HepG2 (cell line): ENCODE measurements around the gene ZG16. TPM values are rescaled to one million over a fixed set of nuclear protein-coding genes. Genes with fewer than 3 reads are reported as not detected.
A peak's percentile ranks its signal among the peaks of the same experiment; 100 is the strongest.

Experiments used
- ATAC-seq: fragments of 200-7000 bp; cut with Tn5 transposase; 3 replicates; pipeline ENCODE4 v1.9.1; 2020; ENCODE audit warnings: mild to moderate bottlenecking, moderate library complexity
- BruUV-seq: library from RNA; stranded (reverse); fragments of 400-500 nt; replicated peaks from 2 replicates; lab custom pipeline; 2021; lab: Mats Ljungman, UMichigan
- CTCF ChIA-PET: fragments of 300-600 bp; formaldehyde crosslinking; extraction: SDS; loops from one replicate; lab custom pipeline; 2021; ENCODE audit warnings: low total read pairs, inconsistent platforms, low intra/inter-chr PET ratio; lab: Yijun Ruan, JAX
- POLR2A ChIA-PET: fragments of 350-600 bp; sonication (Branson Sonifier 250); formaldehyde crosslinking; loops from one replicate; lab custom pipeline; 2020; ENCODE audit warnings: antibody characterized with exemption, inconsistent platforms; lab: Yijun Ruan, JAX
- DNase-seq: peaks from one replicate; pipeline ENCODE4 v3.0.0-alpha.2; 2015; ENCODE audit warnings: low spot score
- FAIRE-seq: peaks from 3 replicates; lab custom pipeline; 2011; peaks lifted over from hg19 to GRCh38; lab: Jason Lieb, UNC
- H2AFZ ChIP-seq: one replicate; pipeline ENCODE4 v1.6.1; 2011; ENCODE audit warnings: low read length, inconsistent platforms
- H3K27ac ChIP-seq: fragments of 300-600 bp; 3 replicates; pipeline ENCODE4 v1.8.0; 2011; ENCODE audit warnings: mixed run types, mild to moderate bottlenecking, mixed read lengths, low read length, inconsistent platforms; ENCODE audit not compliant: insufficient read depth; ENCODE audit errors: extremely low read length
- H3K27me3 ChIP-seq, 2 experiments: fragments of 200-600 bp in 1 of 2; 2 replicates in 1 of 2; 3 replicates in 1 of 2; pipeline versions ENCODE4 v1.6.0 to v1.8.0; 2011; ENCODE audit warnings: low read length in 2 of 2, mild to moderate bottlenecking in 2 of 2, moderate library complexity in 2 of 2, inconsistent platforms in 1 of 2; ENCODE audit not compliant: insufficient read depth in 2 of 2, control insufficient read depth in 1 of 2
- H3K36me3 ChIP-seq, 2 experiments: fragments of 200-600 bp in 1 of 2; replicated peaks in 1 of 2; 2 replicates in 1 of 2; 3 replicates in 1 of 2; pipeline versions ENCODE4 v1.5.1 to v1.8.0; 2011; ENCODE audit warnings: low read length in 2 of 2, inconsistent platforms in 1 of 2; ENCODE audit not compliant: insufficient read depth in 2 of 2, control insufficient read depth in 1 of 2
- H3K4me1 ChIP-seq: 2 replicates; pipeline ENCODE4 v1.5.1; 2012; ENCODE audit warnings: low read length, inconsistent platforms; ENCODE audit not compliant: insufficient read depth
- H3K4me2 ChIP-seq: 2 replicates; pipeline ENCODE4 v1.6.0; 2011; ENCODE audit warnings: low read depth, low read length, inconsistent platforms
- H3K4me3 ChIP-seq, 3 experiments: fragments of 200-600 bp in 1 of 3; sonication (generic), shearing (Covaris generic) in 1 of 3; replicated peaks in 1 of 3; 2 replicates each; pipeline ENCODE4 v1.5.1; 2011 to 2016; ENCODE audit warnings: low read length in 3 of 3, inconsistent platforms in 2 of 3, low read depth in 2 of 3, mild to moderate bottlenecking in 2 of 3, control low read depth in 1 of 3, mixed read lengths in 1 of 3; ENCODE audit not compliant: insufficient read depth in 1 of 3
- H3K79me2 ChIP-seq: one replicate; pipeline ENCODE4 v1.6.1; 2011; ENCODE audit warnings: low read length, inconsistent platforms; ENCODE audit not compliant: insufficient read depth
- H3K9ac ChIP-seq: 2 replicates; pipeline ENCODE4 v1.6.0; 2011; ENCODE audit warnings: mild to moderate bottlenecking, low read depth, low read length, inconsistent platforms; ENCODE audit not compliant: insufficient read depth
- H3K9me3 ChIP-seq: 2 replicates; pipeline ENCODE4 v1.5.1; 2012; ENCODE audit warnings: mild to moderate bottlenecking, low read length
- H4K20me1 ChIP-seq: 2 replicates; pipeline ENCODE4 v1.6.0; 2011; ENCODE audit warnings: inconsistent platforms, mild to moderate bottlenecking, low read length, moderate library complexity; ENCODE audit not compliant: insufficient read depth
- ARID4A ChIP-seq: sonication (generic); formaldehyde crosslinking; IDR thresholded peaks from 2 replicates; pipeline ENCODE4 v1.5.0; 2020; ENCODE audit warnings: mild to moderate bottlenecking, missing genetic modification reagents, borderline replicate concordance
- CTCF ChIP-seq: sonication (generic); formaldehyde crosslinking; IDR thresholded peaks from 2 replicates; pipeline ENCODE4 v1.5.0; 2020; ENCODE audit warnings: mild to moderate bottlenecking, missing genetic modification reagents, moderate library complexity
- PATZ1 ChIP-seq: sonication (generic); formaldehyde crosslinking; IDR thresholded peaks from 2 replicates; pipeline ENCODE4 v1.4.0; 2020; ENCODE audit warnings: missing genetic modification reagents
- RXRB ChIP-seq: IDR thresholded peaks from 2 replicates; pipeline ENCODE4 v1.6.1; 2016; ENCODE audit warnings: borderline replicate concordance, missing genetic modification reagents, missing compliant biosample characterization
- SMAD3 ChIP-seq: sonication (generic); formaldehyde crosslinking; IDR thresholded peaks from 2 replicates; pipeline ENCODE4 v1.4.0; 2020; ENCODE audit warnings: missing genetic modification reagents
- SP4 ChIP-seq: sonication (generic); formaldehyde crosslinking; IDR thresholded peaks from 2 replicates; pipeline ENCODE4 v1.8.1; 2023; ENCODE audit warnings: mild to moderate bottlenecking, missing genetic modification reagents
- ZMAT3 ChIP-seq: sonication (generic); formaldehyde crosslinking; conservative IDR thresholded peaks from 2 replicates; pipeline ENCODE4 v1.7.0; 2021; ENCODE audit warnings: missing genetic modification reagents
- ZMYM3 ChIP-seq: sonication (generic); formaldehyde crosslinking; IDR thresholded peaks from 2 replicates; pipeline ENCODE4 v1.5.1; 2020; ENCODE audit warnings: mild to moderate bottlenecking, missing genetic modification reagents
- ZNF337 ChIP-seq: sonication (generic); formaldehyde crosslinking; IDR thresholded peaks from 2 replicates; pipeline ENCODE4 v1.5.1; 2020; ENCODE audit warnings: missing genetic modification reagents, low read depth, mild to moderate bottlenecking, borderline replicate concordance
- ZNF672 ChIP-seq: sonication (generic); formaldehyde crosslinking; IDR thresholded peaks from 2 replicates; pipeline ENCODE4 v1.8.1; 2022; ENCODE audit warnings: missing genetic modification reagents
- ZNF768 ChIP-seq: sonication (generic); formaldehyde crosslinking; IDR thresholded peaks from 2 replicates; pipeline ENCODE4 v1.4.0; 2020; ENCODE audit warnings: missing genetic modification reagents
- ZNF784 ChIP-seq: sonication (generic); formaldehyde crosslinking; IDR thresholded peaks from 2 replicates; pipeline ENCODE4 v1.5.1; 2020; ENCODE audit warnings: missing genetic modification reagents, mild to moderate bottlenecking, borderline replicate concordance
- WGBS: methylation state at CpG from one replicate; pipeline ENCODE4 v1.1.6; 2017; ENCODE audit warnings: low lambda C conversion rate; 5-methylcytosine and 5-hydroxymethylcytosine counted together
- in situ Hi-C: cut with HindIII; loops from 2 replicates; pipeline ENCODE4 v1.10.0; 2017; ENCODE audit warnings: low pct_unique_long_range_greater_than_20kb; ENCODE audit not compliant: extremely low pct_ligation_motif_present
- intact Hi-C: fragments of 100-400 bp; cut with micrococcal nuclease; formaldehyde crosslinking; loops from one replicate; pipeline ENCODE4 v1.10.0; 2022; ENCODE audit not compliant: unreplicated experiment
- polyA plus RNA-seq, 8 experiments: library from polyadenylated mRNA; depleted of rRNA in 3 of 8; stranded (reverse) in 7 of 8; unstranded in 1 of 8; fragments of >200 nt; fragmentation: Illumina TruSeq in 4 of 8; extraction: Trizol in 4 of 8; gene quantifications; 2 replicates each; pipeline versions ENCODE4 v1.2.1 to v1.2.3, GENCODE V29; 2011 to 2016; ENCODE audit warnings: low read depth in 4 of 8, missing spikeins in 1 of 8, mixed read lengths in 1 of 8; ENCODE audit not compliant: insufficient read depth in 1 of 8
- total RNA-seq, 5 experiments: library from RNA; depleted of rRNA; stranded (reverse); fragments of >200 nt; fragmentation: Illumina TruSeq; extraction: Trizol; gene quantifications; 2 replicates each; pipeline ENCODE4 v1.2.3, GENCODE V29; 2016; ENCODE audit warnings: low read depth in 1 of 5

ZG16 gene
- total and polyA plus RNA-seq, 2 of the 13 experiments (the other 11 are each of a cell fraction or from before 2014, with no cell fraction given) = 0.04 to 0.07 TPM

- peaks cover 30% of the 10 kb centered on the region for H3K79me2 ChIP-seq
- ChIA-PET POLR2A (interaction anchor here (0.7 to 4.3 kb wide), 13 partner anchors 9 to 253 kb away, joined by 3 to 26 read pairs (median 4); partner anchors contain the start of genes ALDOA, ASPHD1, CDIPT and KIF22), CTCF (no interaction called here)
- H2AFZ ChIP-seq = no peak within 1 kb of the TSS
- H4K20me1 ChIP-seq = peaks cover 23% of the 10 kb centered on the region; the same call in 1 of the 2 replicates
- in situ Hi-C loops = loop anchor here (25.0 kb wide), 1 partner anchor 850 kb away; the partner anchor contains the start of genes FBRS and PRR14
- peaks cover 6 to 26% of the 10 kb centered on the region in 2 experiments for H3K36me3 ChIP-seq
- 1% methylated on average over 49 of the region's 69 CpGs for WGBS
- peak within 1 kb of the TSS; percentile 52 to 75 (median 64) for H3K4me3 ChIP-seq
- DNase-seq (no peak), FAIRE-seq (no peak), ATAC-seq (peak; percentile 6)
- no TSS peak for BruUV-seq
- no peaks in the 10 kb centered on the region for H3K9me3 ChIP-seq
- intact Hi-C loops = loop anchor here (2.0 kb wide), 1 partner anchor 209 kb away; no protein-coding TSS in a partner anchor
- H3K27ac ChIP-seq = peak within 1 kb of the TSS; percentile 53
- peak within 1 kb of the TSS; percentile 66 for H3K9ac ChIP-seq
- H3K4me1 ChIP-seq = peaks cover 79% of the 10 kb centered on the region
- peak within 1 kb of the TSS; percentile 95 for H3K4me2 ChIP-seq
- H3K27me3 ChIP-seq = peaks cover 0 to 12% of the 10 kb centered on the region in 2 experiments; a peak in 2 of 5 replicates
- TF ChIP-seq ZMYM3 (CRISPR knock-in tag) = no peak
- peak; percentile 61; the same call in 1 of the 2 replicates for TF ChIP-seq ZMAT3
- TF ChIP-seq PATZ1 (CRISPR knock-in tag) = peak; percentile 48; the same call in 1 of the 2 replicates
- TF ChIP-seq CTCF = peak; percentile 20
- 0 out of 2 replicates have a peak, but pooled peaks have one; percentile 49 for TF ChIP-seq ZNF672 (CRISPR knock-in tag)
- TF ChIP-seq RXRB (CRISPR knock-in tag) = 0 out of 2 replicates have a peak, but pooled peaks have one; percentile 5
- TF ChIP-seq SMAD3 (CRISPR knock-in tag) = 0 out of 2 replicates have a peak, but pooled peaks have one; percentile 24
- TF ChIP-seq SP4 (CRISPR knock-in tag) = 0 out of 2 replicates have a peak, but pooled peaks have one; percentile 19
- TF ChIP-seq ZNF784 (CRISPR knock-in tag) = peak; percentile 13; the same call in 1 of the 2 replicates
- TF ChIP-seq ZNF337 (CRISPR knock-in tag) = 0 out of 2 replicates have a peak, but pooled peaks have one; percentile 5
- peak; percentile 46; the same call in 1 of the 2 replicates for TF ChIP-seq ZNF768 (CRISPR knock-in tag)
- TF ChIP-seq ARID4A (CRISPR knock-in tag) = peak; percentile 29; the same call in 1 of the 2 replicates
Observed at GRCh38 chr16:29811896-29812665, 34.0 kb downstream of the ZG16 start, which contains the start of gene PRRT2. TSS of gene PRRT2 (plus strand) at chr16:29812193. CDS start at chr16:29813055, 862 bp downstream.
